Lung microvascular endothelial cell (primary cell): ENCODE measurements around the gene P2RY13. TPM values are rescaled to one million over a fixed set of nuclear protein-coding genes. Genes with fewer than 3 reads are reported as not detected.

Source experiments
- DNase-seq, 2 donors: peaks; one replicate each; pipeline versions ENCODE4 v3.0.0 to v3.0.0-alpha.2; 2010; ENCODE audit warnings: low read depth in 2 of 2
- total RNA-seq: library from RNA; depleted of rRNA; stranded (reverse); fragments of >200 nt; gene quantifications from 2 replicates; pipeline ENCODE4 v1.2.1, GENCODE V29; 2014

Gene P2RY13
- total RNA-seq: not detected in 2 replicates

GRCh38 chr3:151329363-151329762 lies at the start of gene P2RY13:
Gene P2RY13, minus strand, starts transcription at chr3:151329549. Its CDS starts 21 bp downstream, at chr3:151329528.
- DNase-seq: no peak

- DNase-seq: no peak
Observed at GRCh38 chr3:151377768-151378385, 48.5 kb upstream of the P2RY13 start.

DNA sequence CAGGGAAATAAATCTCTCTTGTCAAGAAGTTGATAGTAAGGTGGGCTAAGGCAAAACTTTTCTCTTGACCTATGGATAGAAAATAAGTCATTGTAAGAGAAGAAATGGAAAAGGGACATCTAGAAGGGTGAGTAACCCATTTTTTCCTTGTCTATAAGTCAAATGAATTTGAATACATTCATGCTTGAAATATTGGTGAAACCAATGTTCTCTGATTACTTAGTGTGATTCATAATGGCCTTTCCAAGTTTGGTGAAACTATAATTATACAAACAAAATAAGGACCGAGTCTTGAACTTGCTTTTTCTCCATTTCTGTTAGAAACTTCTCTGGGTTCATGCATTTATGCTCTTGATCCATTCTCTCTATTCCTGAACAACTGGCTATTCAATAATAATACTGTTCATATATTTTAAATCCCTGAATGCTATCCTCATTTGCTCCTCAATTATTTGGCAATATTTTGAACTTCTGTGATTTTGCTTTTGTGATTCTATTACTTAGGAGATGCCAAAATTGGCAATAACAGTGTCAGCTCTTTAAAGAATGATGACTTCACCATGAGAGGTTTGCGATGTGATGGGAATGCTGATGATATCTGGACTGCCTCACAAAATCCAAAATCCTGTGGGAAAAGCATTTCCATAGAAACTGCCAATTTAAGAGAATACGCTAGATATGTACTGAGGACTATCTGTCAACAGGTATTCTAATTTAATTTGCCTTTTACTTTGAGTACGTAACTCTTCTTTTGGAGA lies 42.9 kb upstream of the P2RY13 start:
- no peak for DNase-seq

GRCh38 chr3:151371526-151371925 lies 42.2 kb upstream of the P2RY13 start:
- no peak for DNase-seq

- DNase-seq: no peak
Observed at GRCh38 chr3:151367448-151367847, 38.1 kb upstream of the P2RY13 start.

GRCh38 chr3:151366993-151367392 lies 37.6 kb upstream of the P2RY13 start:
- no peak for DNase-seq

- DNase-seq: no peak
Observed at GRCh38 chr3:151362751-151363174, 33.4 kb upstream of the P2RY13 start.

DNA sequence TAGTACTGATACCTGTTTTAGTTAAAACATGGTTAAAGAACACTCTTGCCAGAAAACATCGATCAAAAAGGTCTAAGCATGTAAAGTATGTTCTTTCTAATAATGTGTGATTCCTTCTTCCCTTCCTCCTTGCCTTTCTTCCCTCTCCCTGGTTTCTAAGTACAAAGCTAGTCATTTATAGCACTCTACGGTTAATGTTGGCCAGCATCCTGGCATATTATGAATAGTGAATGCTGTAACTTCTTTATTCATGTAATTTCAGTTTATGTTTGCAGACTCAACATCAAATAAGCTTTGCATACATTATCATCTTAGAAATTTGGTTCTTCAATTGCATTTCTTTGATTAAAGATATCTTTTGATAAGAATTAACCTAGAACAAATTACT lies 28.1 kb upstream of the P2RY13 start:
- no peak for DNase-seq

DNA sequence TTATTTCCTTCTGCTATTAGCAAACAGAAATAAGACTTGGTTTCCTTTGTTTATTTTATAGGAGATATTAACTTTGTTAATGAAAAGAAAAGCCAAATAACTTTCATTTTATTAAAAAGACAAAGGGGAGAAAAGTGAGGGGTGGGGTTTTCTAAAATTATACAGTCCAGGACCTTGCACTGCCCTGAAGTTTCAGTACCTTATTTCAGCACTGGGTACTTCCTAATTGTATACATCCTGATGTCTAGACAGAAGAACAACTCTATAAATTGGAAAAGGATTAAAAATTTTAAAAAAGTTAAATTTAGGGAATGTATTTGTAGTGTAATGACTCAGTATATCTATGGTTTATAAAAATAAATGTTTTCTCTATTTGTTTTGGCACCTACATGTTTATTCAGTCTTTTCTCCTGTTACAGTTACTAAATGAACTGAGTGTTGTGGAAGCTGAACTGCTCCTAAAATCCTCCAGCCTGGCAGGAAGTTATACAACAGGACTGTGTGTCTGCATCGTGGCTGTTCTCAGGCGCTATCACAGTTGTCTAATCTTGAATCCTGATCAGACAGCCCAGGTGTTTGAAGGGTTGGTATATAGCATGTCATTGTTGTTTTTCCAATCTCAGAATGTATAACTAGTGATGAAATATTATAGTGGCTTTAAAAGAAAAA lies 27.6 kb upstream of the P2RY13 start:
- DNase-seq: no peak

- DNase-seq: no peak
Observed at GRCh38 chr3:151351648-151352047, 22.3 kb upstream of the P2RY13 start.

- no peak for DNase-seq
Observed at GRCh38 chr3:151351219-151351618, 21.9 kb upstream of the P2RY13 start.

- no peak for DNase-seq
Observed at GRCh38 chr3:151350656-151351055, 21.3 kb upstream of the P2RY13 start.

- no peak for DNase-seq
Observed at GRCh38 chr3:151347432-151347831, 18.1 kb upstream of the P2RY13 start.

GRCh38 chr3:151346292-151346691 lies 16.9 kb upstream of the P2RY13 start:
- DNase-seq: no peak

- peak in 1 of 2 donors; percentile 15 for DNase-seq
Observed at GRCh38 chr3:151345859-151346258, 16.5 kb upstream of the P2RY13 start.

DNA sequence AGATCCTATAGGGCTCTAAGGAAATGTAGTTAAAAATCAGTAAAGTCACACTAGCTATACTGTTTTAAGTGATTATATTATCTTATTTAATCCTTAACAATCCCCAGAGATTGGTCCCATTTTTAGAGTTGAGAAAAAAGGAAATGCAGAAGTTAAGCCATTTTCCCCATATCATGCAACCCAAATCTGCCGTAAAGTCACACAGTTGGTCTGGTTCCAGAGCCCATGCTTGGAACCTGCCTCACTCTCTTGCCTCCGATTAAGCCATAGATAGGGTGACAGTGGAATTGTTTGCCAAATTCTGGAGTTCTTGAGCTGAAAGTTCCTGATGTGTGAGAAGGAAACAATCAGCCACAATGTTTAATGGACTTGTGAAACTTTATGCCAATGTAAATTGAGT lies 2.3 kb upstream of the P2RY13 start:
- DNase-seq: no peak

DNA sequence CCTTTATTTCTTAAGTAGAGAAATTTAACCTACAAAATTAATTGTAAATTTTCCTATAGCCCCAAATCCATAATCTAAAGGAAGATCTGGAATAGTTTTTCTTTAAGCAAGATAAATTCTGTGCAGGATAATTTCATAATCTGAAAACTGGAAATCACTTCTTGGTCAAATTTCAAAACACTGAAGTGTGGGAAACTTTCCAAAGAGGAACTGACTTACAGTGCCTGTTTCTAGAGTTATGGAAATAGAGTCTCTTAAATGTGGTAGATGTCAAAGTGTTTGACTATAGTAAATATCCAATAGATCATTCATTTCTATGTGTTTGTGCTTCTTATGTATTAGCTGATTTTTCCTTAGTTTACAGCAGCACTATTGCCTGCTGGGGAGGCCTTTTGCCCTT lies 1.6 kb upstream of the P2RY13 start:
- DNase-seq: no peak

- no peak for DNase-seq
Observed at GRCh38 chr3:151330379-151330778, 1.0 kb upstream of the P2RY13 start.

DNA sequence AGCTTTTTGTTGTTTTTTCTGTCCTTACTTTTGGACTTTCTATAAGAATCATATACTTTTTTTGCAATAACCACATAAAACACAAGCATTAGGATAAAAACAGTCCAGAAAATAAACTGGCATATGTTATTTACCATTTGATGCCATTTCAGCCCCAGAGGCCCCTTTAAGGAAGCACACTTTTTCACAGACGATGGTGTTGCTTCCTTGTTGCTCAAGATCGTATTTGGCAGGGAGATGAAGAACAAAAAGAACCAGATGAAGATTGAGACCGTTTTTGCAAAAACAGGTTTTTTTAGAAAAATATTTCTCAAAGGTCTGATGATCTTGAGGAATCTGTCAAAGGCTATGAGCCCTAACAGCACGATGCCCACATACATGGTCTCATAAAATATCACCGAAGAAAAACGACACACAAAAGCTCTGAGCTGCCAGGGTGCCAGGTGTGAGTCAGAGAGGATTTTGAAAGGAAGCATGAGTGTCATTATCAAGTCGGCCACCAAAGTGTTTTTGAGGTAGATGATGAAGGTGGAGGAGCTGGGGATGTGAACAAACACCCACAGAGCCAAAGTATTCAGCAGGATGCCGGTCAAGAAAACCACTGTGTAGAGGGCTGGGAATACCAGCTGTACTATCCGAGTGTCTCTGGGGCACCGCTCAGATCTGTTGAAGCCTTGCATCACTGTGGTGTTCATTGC lies 902 bp downstream of the P2RY13 start:
- no peak for DNase-seq

- DNase-seq: peak; percentile 9 to 14
Observed at GRCh38 chr3:151327571-151328198, 1.7 kb downstream of the P2RY13 start.

DNA sequence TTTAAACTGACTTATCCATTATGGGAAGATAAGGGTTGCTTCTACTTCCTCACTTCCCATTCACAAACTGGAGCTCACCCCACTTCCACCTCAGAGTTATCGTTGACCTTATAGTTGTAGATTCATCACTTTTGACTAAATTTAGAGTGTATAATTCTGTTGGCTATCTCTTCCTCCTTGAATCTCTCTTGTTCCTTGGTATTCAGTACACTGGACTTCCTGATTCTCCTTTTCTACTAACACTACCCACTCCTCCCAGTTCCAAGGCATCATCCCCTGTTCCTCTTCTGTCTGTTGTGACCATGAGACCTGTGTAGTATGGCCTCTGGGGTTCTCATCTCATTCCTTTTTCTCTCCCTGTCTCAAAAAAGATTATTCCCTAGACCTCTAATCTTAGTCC lies 6.8 kb downstream of the P2RY13 start:
- no peak for DNase-seq

GRCh38 chr3:151321526-151321925 lies 7.8 kb downstream of the P2RY13 start:
- no peak for DNase-seq
